T-helper 1 cell treated with Interleukin-12 subunit alpha and Interleukin-12 subunit beta and Interleukin-4 antibody, amounts not matched to agents 30 ng/mL and 1 ng/mL, for 36 hours (primary cell): ENCODE results near the gene DTNB. TPM values are rescaled to one million over a fixed set of nuclear protein-coding genes. Genes with fewer than 3 reads are reported as not detected.
"Not testable (repeated sequence)": the region's sequence is repeated elsewhere in the genome, so short reads cannot be mapped to it uniquely, and the experiment has no call there.

Experiments used
- intact Hi-C: fragments of 100-400 bp; cut with micrococcal nuclease; formaldehyde crosslinking; loops from one replicate; pipeline ENCODE4 v1.15.1; 2024
- total RNA-seq: library from RNA; stranded (reverse); gene quantifications from 2 replicates; pipeline ENCODE4 v1.2.3, GENCODE V29; 2022

Gene DTNB
- total RNA-seq, 1 donor from 2014 or later, result 28.9 TPM

GRCh38 chr2:25684577-25685473 is 11.4 kb upstream of the DTNB start:
- intact Hi-C loops, result no loop called here

- intact Hi-C loops, result no loop called here
Measured at GRCh38 chr2:25682082-25682481, 8.7 kb upstream of the DTNB start.

GRCh38 chr2:25677877-25678276 is 4.5 kb upstream of the DTNB start:
- intact Hi-C loops, result loop anchor here (10.0 kb wide), 1 partner anchor 703 kb away; the partner anchor contains the start of gene DNAJC27

- intact Hi-C loops, result loop anchor here (2.0 to 10.0 kb wide), 5 partner anchors 82 to 1747 kb away; partner anchors contain the start of genes ADGRF3, ATAD2B, DNAJC27 and SELENOI
Measured at GRCh38 chr2:25674077-25674362, 643 bp upstream of the DTNB start.

- intact Hi-C loops, result loop anchor here (1.0 to 10.0 kb wide), 11 partner anchors 28 to 1182 kb away; partner anchors contain the start of genes ADGRF3, ASXL2, DNAJC27 and NCOA1
Measured at GRCh38 chr2:25672494-25673299, 680 bp downstream of the DTNB start.

- intact Hi-C loops, result loop anchor here (1.0 to 10.0 kb wide), 9 partner anchors 29 to 1181 kb away; partner anchors contain the start of genes ADGRF3, DNAJC27, NCOA1 and SELENOI
Measured at GRCh38 chr2:25671622-25672021, 1.8 kb downstream of the DTNB start.

GRCh38 chr2:25669520-25669919 is 3.9 kb downstream of the DTNB start:
- intact Hi-C loops, result no loop called here

GRCh38 chr2:25666218-25666617 is 7.2 kb downstream of the DTNB start:
- intact Hi-C loops, result no loop called here

GRCh38 chr2:25665429-25665828 is 7.9 kb downstream of the DTNB start:
- intact Hi-C loops, result not testable (repeated sequence)

- intact Hi-C loops, result loop anchor here (1.0 to 5.0 kb wide), 2 partner anchors 58 to 143 kb away; no protein-coding TSS in a partner anchor
Measured at GRCh38 chr2:25664965-25665307, 8.4 kb downstream of the DTNB start.

GRCh38 chr2:25664183-25664964 is 9.0 kb downstream of the DTNB start:
- intact Hi-C loops, result loop anchor here (1.0 to 5.0 kb wide), 2 partner anchors 57 to 142 kb away; no protein-coding TSS in a partner anchor

- intact Hi-C loops, result no loop called here
Measured at GRCh38 chr2:25655316-25655715, 18.1 kb downstream of the DTNB start.

- intact Hi-C loops, result no loop called here
Measured at GRCh38 chr2:25654801-25655200, 18.6 kb downstream of the DTNB start.

- intact Hi-C loops, result no loop called here
Measured at GRCh38 chr2:25651782-25652455, 21.5 kb downstream of the DTNB start.

GRCh38 chr2:25651066-25651465 is 22.3 kb downstream of the DTNB start:
- intact Hi-C loops, result no loop called here

- intact Hi-C loops, result no loop called here
Measured at GRCh38 chr2:25650256-25650655, 23.1 kb downstream of the DTNB start.

- intact Hi-C loops, result no loop called here
Measured at GRCh38 chr2:25649786-25650185, 23.6 kb downstream of the DTNB start.

GRCh38 chr2:25642298-25642697 is 31.1 kb downstream of the DTNB start:
- intact Hi-C loops, result no loop called here

GRCh38 chr2:25639696-25640095 is 33.7 kb downstream of the DTNB start:
- intact Hi-C loops, result no loop called here

- intact Hi-C loops, result no loop called here
Measured at GRCh38 chr2:25639131-25639530, 34.2 kb downstream of the DTNB start.

- intact Hi-C loops, result no loop called here
Measured at GRCh38 chr2:25635797-25636196, 37.6 kb downstream of the DTNB start.
